ENCODE measurements around the gene MYO5B.

MYO5B gene

GRCh38 chr18:50143886-50144285 lies 51.1 kb downstream of the MYO5B start:
- H3K4me3 ChIP-seq (ENCODE audit: control insufficient read depth, low read depth, low read length) = no peak overlapping the region
- DNase-seq (ENCODE audit: low read depth) = no peak
- no peak for TF ChIP-seq CTCF (IDR thresholded peaks at IDR 0.05; ENCODE audit: control insufficient read depth, insufficient read depth, low read depth, low read length, missing control alignments)

- no peak for DNase-seq (ENCODE audit: low read depth)
- H3K4me3 ChIP-seq (ENCODE audit: control insufficient read depth, low read depth, low read length) = no peak overlapping the region
- TF ChIP-seq CTCF (IDR thresholded peaks at IDR 0.05; ENCODE audit: control insufficient read depth, insufficient read depth, low read depth, low read length, missing control alignments) = no peak
Measured at GRCh38 chr18:50143294-50143693, 51.7 kb downstream of the MYO5B start.

DNA sequence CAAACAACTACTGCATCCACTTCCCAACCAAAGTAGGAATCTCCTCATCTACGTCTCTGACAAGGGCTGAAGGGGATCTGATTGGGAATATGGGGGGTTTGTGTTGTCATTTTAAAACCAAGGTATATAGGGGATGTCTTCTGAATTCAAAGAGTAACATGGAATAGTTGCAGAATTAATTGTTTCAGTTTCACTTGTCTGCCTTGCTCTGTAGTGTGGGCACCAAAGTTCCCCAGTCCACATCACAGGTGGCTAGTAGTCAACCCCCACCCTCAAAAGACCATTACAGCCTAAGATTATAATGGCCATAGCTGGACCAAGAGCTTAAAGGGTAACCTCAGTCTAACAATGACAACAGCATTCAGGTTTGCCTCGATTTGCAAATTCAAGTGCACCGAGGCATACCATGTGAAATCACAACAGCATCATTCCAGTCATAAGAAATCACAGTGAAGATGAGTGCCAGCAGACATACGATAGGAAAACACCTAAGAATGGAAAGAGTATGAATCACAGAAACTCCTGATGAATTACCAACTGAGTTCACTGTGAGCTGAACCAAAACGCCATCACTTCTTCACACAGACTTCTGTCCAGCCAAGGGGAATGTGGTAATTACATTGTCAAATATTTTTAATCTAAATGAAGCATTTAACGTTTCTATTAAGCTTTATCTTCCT lies 52.4 kb downstream of the MYO5B start:
- no peak for TF ChIP-seq CTCF (IDR thresholded peaks at IDR 0.05; ENCODE audit: control insufficient read depth, insufficient read depth, low read depth, low read length, missing control alignments)
- no peak overlapping the region for H3K4me3 ChIP-seq (ENCODE audit: control insufficient read depth, low read depth, low read length)

GRCh38 chr18:50138181-50139064 lies 56.5 kb downstream of the MYO5B start:
- TF ChIP-seq CTCF (IDR thresholded peaks at IDR 0.05; ENCODE audit: control insufficient read depth, insufficient read depth, low read depth, low read length, missing control alignments) = no peak
- no peak for DNase-seq (ENCODE audit: low read depth)
- H3K4me3 ChIP-seq (ENCODE audit: control insufficient read depth, low read depth, low read length) = no peak overlapping the region

More for the DNA sequence above, 52.4 kb downstream of the MYO5B start:
- DNase-seq (ENCODE audit: low read depth) = no peak

DNA sequence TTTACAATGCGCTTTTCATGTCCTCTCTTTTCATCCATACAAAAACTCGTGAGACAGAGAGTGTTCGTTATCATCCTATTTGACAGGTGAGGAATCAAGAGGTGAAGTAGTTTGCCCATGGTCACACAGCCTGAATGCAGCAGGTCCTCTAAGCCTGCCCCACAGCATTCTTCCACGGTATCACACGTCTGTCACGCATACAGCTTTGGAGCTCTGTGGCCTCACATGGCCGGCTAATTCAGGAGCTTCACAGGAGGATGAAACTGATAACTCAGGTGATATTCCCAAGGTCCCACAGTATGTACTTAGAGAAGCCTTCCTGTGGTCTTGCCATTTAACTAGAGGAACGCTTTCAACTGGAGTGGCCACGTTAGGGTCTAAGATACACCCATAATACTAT lies 59.0 kb downstream of the MYO5B start:
- no peak overlapping the region for H3K4me3 ChIP-seq (ENCODE audit: control insufficient read depth, low read depth, low read length)
- DNase-seq (ENCODE audit: low read depth) = no peak
- no peak for TF ChIP-seq CTCF (IDR thresholded peaks at IDR 0.05; ENCODE audit: control insufficient read depth, insufficient read depth, low read depth, low read length, missing control alignments)

DNA sequence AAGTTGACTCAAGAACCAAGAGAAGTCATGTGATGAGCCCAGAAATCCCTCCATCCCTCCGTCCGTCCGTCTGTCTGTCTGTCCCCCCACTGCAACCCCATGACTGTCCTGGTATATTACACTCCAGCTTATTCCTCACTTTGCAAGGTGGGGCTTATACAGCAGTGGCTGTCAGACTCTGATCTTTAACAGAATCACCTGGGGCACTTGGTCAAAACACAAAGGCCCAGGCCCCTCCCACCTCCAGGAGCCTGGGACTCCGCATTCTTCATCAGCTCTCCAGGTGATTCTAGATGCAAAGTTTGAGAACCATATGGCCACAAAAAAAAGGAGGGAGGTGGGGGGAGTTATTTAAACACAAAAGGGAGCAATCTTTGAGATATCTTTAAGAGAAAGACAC lies 61.4 kb downstream of the MYO5B start:
- H3K4me3 ChIP-seq (ENCODE audit: control insufficient read depth, low read depth, low read length) = no peak overlapping the region
- TF ChIP-seq CTCF (IDR thresholded peaks at IDR 0.05; ENCODE audit: control insufficient read depth, insufficient read depth, low read depth, low read length, missing control alignments) = no peak
- no peak for DNase-seq (ENCODE audit: low read depth)

All from AG09309 (cell line).